ENCODE measurements around the gene SUSD6. TPM values are rescaled to one million over a fixed set of nuclear protein-coding genes. Genes with fewer than 3 reads are reported as not detected.

Gene SUSD6
- total RNA-seq, 2 experiments from 2014 or later = 42.9 to 44.5 TPM

DNA sequence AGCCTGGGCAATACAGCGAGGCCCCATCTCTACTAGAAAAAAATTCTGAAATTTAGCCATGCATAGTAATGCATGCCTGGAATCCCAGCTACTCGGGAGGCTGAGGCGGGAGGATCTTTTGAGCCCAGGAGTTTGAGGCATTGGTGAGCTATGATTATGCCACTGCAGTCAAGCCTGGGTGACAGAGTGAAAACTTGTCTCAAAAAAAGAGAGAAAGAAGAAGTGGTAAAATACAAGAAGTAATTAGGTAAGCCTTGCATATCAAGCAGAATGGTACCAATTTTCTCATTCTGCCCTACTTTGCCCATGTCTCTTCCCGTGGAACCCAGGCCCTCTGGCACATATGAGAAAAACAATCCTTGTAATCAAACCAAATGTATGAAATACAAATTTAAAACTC lies 70.7 kb downstream of the SUSD6 start:
- Mint-ChIP-seq H3K27ac (peak overlapping the region; percentile 68), H3K36me3 (peaks cover 25% of the 10 kb centered on the region), H3K9me3 (no peaks in the 10 kb centered on the region), H3K27me3 (no peaks in the 10 kb centered on the region), H3K4me1 (peaks cover 40% of the 10 kb centered on the region), H3K4me3 (peak overlapping the region; percentile 3)
- ATAC-seq (ENCODE audit: low read depth) (no peak), DNase-seq (no peak)
- POLR2A ChIA-PET = interaction anchor here (0.6 kb wide), 1 partner anchor 45 kb away, joined by 4 read pairs; no protein-coding TSS in a partner anchor

DNA sequence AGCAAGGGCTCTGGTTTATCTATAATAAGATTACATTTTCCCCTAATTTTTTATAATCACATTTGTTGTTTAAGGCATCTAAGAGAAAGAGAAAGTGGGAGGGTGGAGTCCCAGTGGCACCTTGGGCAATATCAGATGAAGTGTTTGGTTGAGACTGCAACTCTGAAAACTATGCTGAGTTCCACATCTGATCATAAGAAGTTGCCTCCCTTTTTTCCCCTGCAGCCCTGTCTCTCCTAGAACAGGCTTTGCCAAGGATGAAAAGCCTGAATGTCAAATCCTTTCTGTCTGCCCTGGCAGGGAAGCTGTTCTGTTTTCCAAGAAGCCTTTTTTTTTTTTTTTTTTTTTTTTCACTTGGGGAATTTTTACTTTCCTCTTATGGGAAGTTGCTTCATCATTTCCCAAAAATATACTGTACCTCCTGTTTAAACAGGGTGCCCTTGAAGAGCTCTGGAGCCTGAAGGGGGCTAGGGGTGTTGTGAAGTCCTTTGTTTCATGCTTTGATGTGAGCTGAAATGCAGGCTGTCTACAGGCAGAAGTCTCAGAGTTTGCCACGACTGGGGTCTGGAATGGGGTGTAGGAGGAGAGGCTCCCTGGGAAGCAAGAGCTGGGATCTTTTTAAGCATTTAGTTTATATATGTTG lies 71.3 kb downstream of the SUSD6 start:
- ATAC-seq (ENCODE audit: low read depth) = peak; percentile 65
- no peaks in the 10 kb centered on the region for H3K9me3 Mint-ChIP-seq
- POLR2A ChIA-PET = interaction anchor here (0.6 to 1.1 kb wide), 3 partner anchors 10 to 69 kb away, joined by 3 to 4 read pairs (median 3); no protein-coding TSS in a partner anchor
- H3K36me3 Mint-ChIP-seq = peaks cover 23% of the 10 kb centered on the region
- peaks cover 40% of the 10 kb centered on the region for H3K4me1 Mint-ChIP-seq
- peak overlapping the region; percentile 68 for H3K27ac Mint-ChIP-seq
- H3K27me3 Mint-ChIP-seq = no peaks in the 10 kb centered on the region
- peak overlapping the region; percentile 3 for H3K4me3 Mint-ChIP-seq
- no peak for DNase-seq

DNA sequence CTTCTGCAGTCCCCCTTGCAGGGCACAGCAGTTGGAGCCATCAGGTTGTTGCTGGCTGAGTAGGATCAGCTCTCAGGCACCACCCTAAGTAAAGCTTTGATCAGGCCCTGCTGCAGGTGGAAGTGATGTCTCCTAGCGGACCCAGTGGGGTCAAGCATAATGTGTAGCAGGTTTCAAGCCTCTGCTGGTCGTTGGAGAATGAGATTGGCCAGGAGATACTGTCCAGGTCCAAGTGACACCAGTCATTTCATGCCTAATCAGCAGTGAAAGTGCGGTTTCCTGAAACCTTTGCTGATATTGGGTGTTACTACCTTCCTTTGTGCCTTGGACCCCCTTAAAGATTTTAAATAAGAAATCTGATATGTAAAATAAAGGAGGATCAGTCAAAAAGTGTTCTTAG lies 72.6 kb downstream of the SUSD6 start:
- Mint-ChIP-seq H3K27me3 (no peaks in the 10 kb centered on the region), H3K27ac (peak overlapping the region; percentile 51), H3K4me1 (peaks cover 43% of the 10 kb centered on the region), H3K36me3 (peaks cover 26% of the 10 kb centered on the region), H3K9me3 (no peaks in the 10 kb centered on the region), H3K4me3 (no peak overlapping the region)
- POLR2A ChIA-PET = no interaction called here
- ATAC-seq (ENCODE audit: low read depth) (no peak), DNase-seq (no peak)

GRCh38 chr14:69684461-69685217 lies 73.2 kb downstream of the SUSD6 start:
- Mint-ChIP-seq H3K9me3 (no peaks in the 10 kb centered on the region), H3K27ac (peak overlapping the region; percentile 69), H3K4me3 (no peak overlapping the region), H3K4me1 (peaks cover 43% of the 10 kb centered on the region), H3K36me3 (peaks cover 26% of the 10 kb centered on the region), H3K27me3 (no peaks in the 10 kb centered on the region)
- POLR2A ChIA-PET = interaction anchor here (0.8 kb wide), 1 partner anchor 11 kb away, joined by 3 read pairs; no protein-coding TSS in a partner anchor
- no peak for DNase-seq
- no peak for ATAC-seq (ENCODE audit: low read depth)

DNA sequence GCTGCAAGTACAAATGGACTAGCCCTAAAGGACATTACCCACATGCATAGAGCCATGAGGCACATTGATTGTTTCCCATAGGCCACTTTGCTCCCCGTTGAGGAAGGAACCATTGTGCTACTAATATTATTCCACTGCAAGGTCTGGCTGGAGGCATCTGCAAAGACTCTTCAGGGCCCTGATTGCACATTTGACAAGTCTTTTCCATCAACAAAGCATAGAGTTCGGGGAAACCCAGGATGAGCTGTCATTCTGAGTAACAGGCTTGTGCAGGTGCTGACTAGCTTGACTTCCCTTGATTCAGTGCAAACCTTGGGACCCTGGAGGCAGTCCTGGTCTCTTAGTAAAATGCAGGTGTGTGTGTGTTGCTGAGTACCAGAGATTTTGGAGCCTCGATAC lies 73.8 kb downstream of the SUSD6 start:
- no peak overlapping the region for H3K4me3 Mint-ChIP-seq
- peaks cover 28% of the 10 kb centered on the region for H3K36me3 Mint-ChIP-seq
- peak overlapping the region; percentile 37 for H3K27ac Mint-ChIP-seq
- H3K27me3 Mint-ChIP-seq = no peaks in the 10 kb centered on the region
- peaks cover 43% of the 10 kb centered on the region for H3K4me1 Mint-ChIP-seq
- DNase-seq (no peak), ATAC-seq (ENCODE audit: low read depth) (peak; percentile 75)
- no peaks in the 10 kb centered on the region for H3K9me3 Mint-ChIP-seq
- POLR2A ChIA-PET = interaction anchor here (0.8 kb wide), 1 partner anchor 12 kb away, joined by 3 read pairs; no protein-coding TSS in a partner anchor

DNA sequence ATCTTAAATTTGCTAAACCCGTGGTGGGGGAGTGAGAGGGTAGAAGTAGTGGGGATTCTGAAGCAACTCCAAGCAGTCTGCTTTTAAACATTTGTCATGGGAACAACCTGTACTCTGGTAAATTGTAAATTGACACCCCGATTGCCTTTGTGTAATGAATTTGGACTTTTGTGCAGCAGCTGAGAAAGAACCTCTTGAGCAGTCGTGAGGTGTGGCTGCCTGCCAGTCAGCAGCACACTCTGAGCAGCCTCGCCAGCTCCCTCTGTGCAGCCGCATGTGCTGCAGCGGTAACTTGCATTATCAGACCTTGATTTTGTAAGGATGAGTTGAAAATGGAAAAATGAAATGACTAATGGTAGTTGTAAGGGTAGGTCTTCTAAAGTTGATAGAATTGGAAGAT lies 74.3 kb downstream of the SUSD6 start:
- H3K36me3 Mint-ChIP-seq = peaks cover 27% of the 10 kb centered on the region
- no peak for ATAC-seq (ENCODE audit: low read depth)
- peak overlapping the region; percentile 13 for H3K4me3 Mint-ChIP-seq
- H3K27ac Mint-ChIP-seq = peak overlapping the region; percentile 67
- H3K9me3 Mint-ChIP-seq = no peaks in the 10 kb centered on the region
- no peaks in the 10 kb centered on the region for H3K27me3 Mint-ChIP-seq
- POLR2A ChIA-PET = no interaction called here
- no peak for DNase-seq
- H3K4me1 Mint-ChIP-seq = peaks cover 43% of the 10 kb centered on the region

- H3K36me3 Mint-ChIP-seq = peaks cover 19% of the 10 kb centered on the region
These were observed 76.4 kb downstream of the SUSD6 start for GRCh38 chr14:69687606-69688298.

GRCh38 chr14:69688299-69688649 lies 76.9 kb downstream of the SUSD6 start:
- DNase-seq (no peak), ATAC-seq (ENCODE audit: low read depth) (no peak)
- H3K4me3 Mint-ChIP-seq = no peak overlapping the region
- H3K27ac Mint-ChIP-seq = no peak overlapping the region
- peaks cover 25% of the 10 kb centered on the region for H3K4me1 Mint-ChIP-seq
- H3K36me3 Mint-ChIP-seq = peaks cover 18% of the 10 kb centered on the region
- H3K9me3 Mint-ChIP-seq = no peaks in the 10 kb centered on the region
- H3K27me3 Mint-ChIP-seq = no peaks in the 10 kb centered on the region
- POLR2A ChIA-PET = no interaction called here

More at GRCh38 chr14:69687606-69688298, 76.4 kb downstream of the SUSD6 start:
- POLR2A ChIA-PET = no interaction called here
- Mint-ChIP-seq H3K4me3 (no peak overlapping the region), H3K9me3 (no peaks in the 10 kb centered on the region), H3K27ac (no peak overlapping the region), H3K4me1 (peaks cover 29% of the 10 kb centered on the region), H3K27me3 (no peaks in the 10 kb centered on the region)
- ATAC-seq (ENCODE audit: low read depth) = no peak
- no peak for DNase-seq

GRCh38 chr14:69690042-69690441 lies 78.6 kb downstream of the SUSD6 start:
- Mint-ChIP-seq H3K27ac (no peak overlapping the region), H3K9me3 (no peaks in the 10 kb centered on the region), H3K27me3 (no peaks in the 10 kb centered on the region), H3K4me1 (peaks cover 21% of the 10 kb centered on the region), H3K36me3 (peaks cover 22% of the 10 kb centered on the region), H3K4me3 (no peak overlapping the region)
- ATAC-seq (ENCODE audit: low read depth) = no peak
- DNase-seq = no peak
- POLR2A ChIA-PET = no interaction called here

DNA sequence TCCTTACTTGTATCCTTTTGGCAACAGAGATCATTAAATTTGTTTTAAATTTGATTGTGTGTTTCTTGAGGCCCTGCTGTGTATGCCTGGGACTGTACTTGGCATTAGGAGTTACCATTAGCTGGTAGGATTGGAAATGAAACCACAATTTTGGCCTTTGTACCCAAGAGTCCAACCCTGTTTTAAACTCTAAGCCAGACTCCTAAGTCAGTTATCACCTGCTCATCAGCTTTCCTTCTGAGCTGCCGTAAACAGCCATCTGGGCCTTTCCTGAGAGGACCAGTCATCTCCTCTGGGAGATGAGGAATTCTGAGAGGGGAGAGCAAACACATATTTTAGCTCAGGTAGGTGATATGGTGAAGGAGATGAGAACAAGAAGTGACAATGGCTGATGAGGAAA lies 81.2 kb downstream of the SUSD6 start:
- Mint-ChIP-seq H3K4me3 (no peak overlapping the region), H3K27ac (no peak overlapping the region), H3K4me1 (peaks cover 37% of the 10 kb centered on the region), H3K27me3 (no peaks in the 10 kb centered on the region), H3K9me3 (no peaks in the 10 kb centered on the region), H3K36me3 (peaks cover 24% of the 10 kb centered on the region)
- DNase-seq (no peak), ATAC-seq (ENCODE audit: low read depth) (no peak)
- POLR2A ChIA-PET = no interaction called here

GRCh38 chr14:69693145-69693544 lies 81.7 kb downstream of the SUSD6 start:
- DNase-seq = no peak
- Mint-ChIP-seq H3K27me3 (no peaks in the 10 kb centered on the region), H3K4me3 (no peak overlapping the region), H3K4me1 (peaks cover 37% of the 10 kb centered on the region), H3K36me3 (peaks cover 23% of the 10 kb centered on the region), H3K9me3 (no peaks in the 10 kb centered on the region), H3K27ac (no peak overlapping the region)
- POLR2A ChIA-PET = no interaction called here
- no peak for ATAC-seq (ENCODE audit: low read depth)

DNA sequence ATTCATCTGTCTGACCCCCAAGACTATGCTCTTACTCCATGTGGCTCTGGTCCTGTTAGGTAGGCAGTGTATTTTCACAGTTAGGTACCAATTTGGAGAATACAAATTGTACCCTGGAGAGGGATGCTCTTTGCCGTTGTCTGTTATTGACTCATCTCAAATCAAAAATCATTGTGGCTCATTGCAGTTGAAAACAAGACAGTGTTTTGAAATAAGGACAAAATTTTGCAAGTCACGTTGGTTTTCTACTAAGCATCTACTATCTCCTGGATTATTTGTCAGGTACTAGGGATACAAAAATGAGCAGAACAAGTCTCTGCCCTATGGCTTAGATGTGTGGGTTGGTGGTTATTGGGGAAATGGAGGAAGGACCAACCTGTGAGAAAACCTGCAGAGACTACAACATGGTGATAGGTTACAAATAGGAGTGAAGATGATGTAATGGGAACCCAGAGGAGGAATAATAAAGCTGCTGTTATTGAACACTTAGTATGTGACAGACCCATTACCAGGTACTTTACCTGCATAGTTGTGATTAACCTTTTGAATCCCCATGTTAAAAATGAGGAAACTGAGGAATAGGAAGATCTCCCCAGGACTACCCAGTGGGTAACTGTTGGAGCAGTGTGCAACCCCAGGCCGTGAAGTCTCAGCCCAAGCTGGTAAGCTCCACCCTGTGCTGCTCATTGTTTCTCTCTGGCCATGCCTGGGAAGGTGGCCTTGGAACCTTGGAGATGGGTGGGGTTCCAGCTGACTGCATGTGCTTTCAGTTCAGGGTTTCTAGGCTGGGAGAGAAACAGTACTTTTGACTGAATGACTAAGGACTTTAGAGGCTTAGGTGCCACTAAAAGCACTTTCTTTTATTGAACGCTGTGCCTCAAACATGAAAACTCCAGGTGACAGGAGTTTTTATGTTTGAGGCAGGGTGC lies 82.7 kb downstream of the SUSD6 start:
- Mint-ChIP-seq H3K27ac (no peak overlapping the region), H3K36me3 (peaks cover 26% of the 10 kb centered on the region), H3K9me3 (no peaks in the 10 kb centered on the region), H3K27me3 (no peaks in the 10 kb centered on the region), H3K4me1 (peaks cover 44% of the 10 kb centered on the region), H3K4me3 (no peak overlapping the region)
- POLR2A ChIA-PET = no interaction called here
- DNase-seq (no peak), ATAC-seq (ENCODE audit: low read depth) (no peak)

Measured in activated naive CD8-positive, alpha-beta T cell treated with anti-CD3 and anti-CD28 coated beads, Interleukin-2, amount 10 ng/mL, durations not matched to agents 7 days and 5 days (primary cell).